ENCODE results near the gene CA4.
"Not testable (repeated sequence)": the region's sequence is repeated elsewhere in the genome, so short reads cannot be mapped to it uniquely, and the experiment has no call there.

CA4 gene

DNA sequence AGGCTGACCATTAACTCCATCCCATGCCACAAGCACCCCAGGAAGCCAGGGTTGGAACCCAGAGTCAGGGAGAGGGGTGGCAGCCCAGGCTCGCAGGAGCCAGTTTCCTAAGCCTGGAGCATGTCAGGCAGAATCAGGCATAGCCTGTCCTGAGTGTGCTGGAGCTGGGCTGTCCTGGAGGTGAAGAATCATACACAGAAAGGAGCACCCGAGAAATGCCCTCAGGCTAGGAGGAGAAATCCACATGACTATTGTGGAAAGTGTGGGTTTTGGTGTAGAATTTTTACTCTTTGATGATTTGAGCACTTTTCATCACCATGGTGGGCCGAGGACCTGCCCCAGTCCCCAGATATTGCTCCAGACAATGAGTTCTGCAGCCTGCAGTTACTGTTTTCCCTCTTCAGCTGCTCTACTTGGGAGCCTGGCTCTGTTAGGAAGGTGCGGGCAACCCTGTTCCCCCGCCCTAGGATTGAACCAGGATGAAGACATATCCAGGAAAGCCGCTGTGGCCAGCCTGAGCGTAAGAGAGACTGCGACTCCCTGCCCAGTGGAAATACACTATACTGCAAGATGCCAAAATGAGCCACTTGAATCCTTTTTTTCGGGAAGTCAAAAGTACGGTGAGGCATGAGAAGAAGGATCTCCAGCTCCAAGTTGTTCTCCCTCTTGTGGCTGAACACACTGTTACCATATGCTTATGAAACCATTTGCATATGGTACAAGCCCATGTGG, 42.1 kb upstream of the CA4 start (continued):
- no peak for TF ChIP-seq ZNF791 (tag by site-specific recombination; IDR thresholded peaks at IDR 0.05)
- no peak for TF ChIP-seq YY2 (tag by site-specific recombination; IDR thresholded peaks at IDR 0.05)
- TF ChIP-seq ZEB2 (tag by site-specific recombination; IDR thresholded peaks at IDR 0.05) = no peak
- TF ChIP-seq SCRT2 (tag by site-specific recombination; IDR thresholded peaks at IDR 0.05) = no peak
- no peak for TF ChIP-seq ZNF776 (tag by site-specific recombination; IDR thresholded peaks at IDR 0.05; ENCODE audit: borderline replicate concordance)
- no peak for TF ChIP-seq REPIN1 (tag by site-specific recombination; IDR thresholded peaks at IDR 0.05; ENCODE audit: low read depth)
- no peak for TF ChIP-seq GLI2 (tag by site-specific recombination; IDR thresholded peaks at IDR 0.05; ENCODE audit: borderline replicate concordance, low read depth)

DNA sequence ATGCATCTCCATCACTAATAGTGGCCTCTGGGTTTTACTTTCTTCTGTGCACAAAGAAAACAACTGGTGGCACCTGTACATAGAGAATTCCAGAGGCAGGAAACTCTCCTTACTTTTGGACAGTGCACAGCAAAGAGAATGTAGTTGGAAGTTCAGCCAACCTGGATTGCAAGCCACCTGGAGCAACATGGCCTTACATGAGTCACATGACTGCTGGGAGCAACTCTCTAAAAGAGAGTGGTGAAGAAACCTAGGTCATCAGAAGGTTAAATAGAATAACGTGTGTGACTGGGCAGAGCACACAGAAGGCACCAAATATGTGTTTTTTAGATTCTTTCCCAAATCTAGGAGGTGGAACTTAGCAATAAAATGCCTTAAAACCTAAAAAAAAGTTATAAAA, 41.5 kb upstream of the CA4 start:
- not testable (repeated sequence) for H3K9me3 ChIP-seq (ENCODE audit: control insufficient read depth, insufficient read depth, low read depth, low read length); H3K4me1 ChIP-seq (ENCODE audit: control insufficient read depth, insufficient read depth, low read length); H3K27ac ChIP-seq (ENCODE audit: extremely low read depth, low read depth, low read length); H3K36me3 ChIP-seq (ENCODE audit: control insufficient read depth in 2 of 2, insufficient read depth in 1 of 2, low read length in 2 of 2); H3K4me3 ChIP-seq (ENCODE audit: low read depth, low read length)
- ChIA-PET CTCF (interaction anchor here (0.6 to 1.2 kb wide), 3 partner anchors 26 to 49 kb away, joined by 4 to 6 read pairs (median 4); no protein-coding TSS in a partner anchor), POLR2A (interaction anchor here (0.9 kb wide), 1 partner anchor 491 kb away, joined by 3 read pairs; the partner anchor contains the start of gene PPM1D)

DNA sequence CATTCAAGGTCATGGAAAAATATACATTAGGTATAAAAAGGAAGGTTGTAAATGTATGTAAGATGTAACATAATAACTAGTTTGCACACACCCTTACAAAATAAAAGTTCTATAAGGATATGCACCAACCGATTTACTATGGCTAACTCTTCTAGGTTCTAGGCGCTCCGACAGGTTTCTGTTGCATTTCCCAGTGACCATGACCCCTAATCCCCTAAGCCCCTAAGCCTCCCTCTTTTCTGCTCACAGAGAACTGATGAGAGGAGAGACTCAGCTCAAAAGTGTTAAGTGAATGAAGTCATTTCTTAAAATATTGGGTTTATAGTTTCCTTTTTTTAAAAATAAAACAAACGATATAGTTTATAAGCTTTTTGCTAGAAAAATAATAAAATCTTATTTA, 41.1 kb upstream of the CA4 start:
- ChIA-PET POLR2A (interaction anchor here (0.9 kb wide), 1 partner anchor 491 kb away, joined by 3 read pairs; the partner anchor contains the start of gene PPM1D), CTCF (interaction anchor here (0.6 to 1.2 kb wide), 3 partner anchors 26 to 49 kb away, joined by 4 to 6 read pairs (median 4); no protein-coding TSS in a partner anchor)
- H3K27ac ChIP-seq (ENCODE audit: extremely low read depth, low read depth, low read length) = no peak overlapping the region
- H3K4me3 ChIP-seq (ENCODE audit: low read depth, low read length) = no peak overlapping the region
- no peaks in the 10 kb centered on the region for H3K4me1 ChIP-seq (ENCODE audit: control insufficient read depth, insufficient read depth, low read length)
- H3K36me3 ChIP-seq (ENCODE audit: control insufficient read depth in 2 of 2, insufficient read depth in 1 of 2, low read length in 2 of 2) = no peaks in the 10 kb centered on the region
- no peaks in the 10 kb centered on the region for H3K9me3 ChIP-seq (ENCODE audit: control insufficient read depth, insufficient read depth, low read depth, low read length)
- TF ChIP-seq SCRT2 (tag by site-specific recombination; IDR thresholded peaks at IDR 0.05) (peak; percentile 79), ZNF175 (tag by site-specific recombination; IDR thresholded peaks at IDR 0.05) (no peak)

DNA sequence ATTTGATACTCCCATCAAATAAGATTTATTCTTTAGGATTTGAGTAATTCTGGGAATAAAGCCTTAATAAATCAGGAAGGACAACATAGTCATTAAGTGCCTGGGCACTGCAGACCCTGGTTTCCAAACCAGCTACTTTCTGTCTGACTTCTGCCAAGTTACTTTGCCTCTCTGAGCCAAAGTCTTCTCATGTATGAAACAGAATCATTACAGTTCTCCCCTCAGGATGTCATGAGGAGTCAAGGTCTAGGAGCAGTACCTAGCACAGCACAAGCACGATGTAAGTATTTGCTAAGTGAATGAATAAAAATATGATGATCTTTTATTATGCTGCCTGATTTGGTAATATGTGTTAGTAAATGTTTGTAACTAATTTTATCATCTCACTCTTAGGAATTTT, 40.6 kb upstream of the CA4 start:
- Histone ChIP-seq H3K27ac (ENCODE audit: extremely low read depth, low read depth, low read length) (no peak overlapping the region), H3K4me1 (ENCODE audit: control insufficient read depth, insufficient read depth, low read length) (no peaks in the 10 kb centered on the region), H3K4me3 (ENCODE audit: low read depth, low read length) (no peak overlapping the region), H3K9me3 (ENCODE audit: control insufficient read depth, insufficient read depth, low read depth, low read length) (no peaks in the 10 kb centered on the region), H3K36me3 (ENCODE audit: control insufficient read depth in 2 of 2, insufficient read depth in 1 of 2, low read length in 2 of 2) (no peaks in the 10 kb centered on the region)
- no peak for TF ChIP-seq ZNF701 (tag by site-specific recombination; IDR thresholded peaks at IDR 0.05)
- TF ChIP-seq ZBTB48 (tag by site-specific recombination; IDR thresholded peaks at IDR 0.05) = no peak
- no peak for TF ChIP-seq ZNF223 (tag by site-specific recombination; IDR thresholded peaks at IDR 0.05)
- TF ChIP-seq ZNF670 (tag by site-specific recombination; IDR thresholded peaks at IDR 0.05; ENCODE audit: low read depth) = no peak
- no peak for TF ChIP-seq ZFP69B (tag by site-specific recombination; IDR thresholded peaks at IDR 0.05)
- no peak for TF ChIP-seq BCL11B (tag by site-specific recombination; IDR thresholded peaks at IDR 0.05; ENCODE audit: low read depth)
- no peak for TF ChIP-seq ZSCAN30 (tag by site-specific recombination; IDR thresholded peaks at IDR 0.05)
- TF ChIP-seq ZNF621 (tag by site-specific recombination; IDR thresholded peaks at IDR 0.05) = no peak
- TF ChIP-seq, protein P1, sequence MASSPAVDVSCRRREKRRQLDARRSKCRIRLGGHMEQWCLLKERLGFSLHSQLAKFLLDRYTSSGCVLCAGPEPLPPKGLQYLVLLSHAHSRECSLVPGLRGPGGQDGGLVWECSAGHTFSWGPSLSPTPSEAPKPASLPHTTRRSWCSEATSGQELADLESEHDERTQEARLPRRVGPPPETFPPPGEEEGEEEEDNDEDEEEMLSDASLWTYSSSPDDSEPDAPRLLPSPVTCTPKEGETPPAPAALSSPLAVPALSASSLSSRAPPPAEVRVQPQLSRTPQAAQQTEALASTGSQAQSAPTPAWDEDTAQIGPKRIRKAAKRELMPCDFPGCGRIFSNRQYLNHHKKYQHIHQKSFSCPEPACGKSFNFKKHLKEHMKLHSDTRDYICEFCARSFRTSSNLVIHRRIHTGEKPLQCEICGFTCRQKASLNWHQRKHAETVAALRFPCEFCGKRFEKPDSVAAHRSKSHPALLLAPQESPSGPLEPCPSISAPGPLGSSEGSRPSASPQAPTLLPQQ (tag by site-specific recombination; IDR thresholded peaks at IDR 0.05) = no peak
- no peak for TF ChIP-seq ZNF112 (tag by site-specific recombination; IDR thresholded peaks at IDR 0.05)
- no peak for TF ChIP-seq ZNF211 (tag by site-specific recombination; IDR thresholded peaks at IDR 0.05; ENCODE audit: low read depth)
- POLR2A ChIA-PET = interaction anchor here (0.9 kb wide), 1 partner anchor 490 kb away, joined by 3 read pairs; the partner anchor contains the start of gene PPM1D
- CTCF ChIA-PET = interaction anchor here (0.8 to 1.7 kb wide), 3 partner anchors 25 to 327 kb away, joined by 4 to 6 read pairs (median 5); no protein-coding TSS in a partner anchor

All from HEK293 (cell line).